Liver (tissue), 9 donors: ENCODE data around the gene GNAT2. TPM values are rescaled to one million over a fixed set of nuclear protein-coding genes. Genes with fewer than 3 reads are reported as not detected.

Experiments used
- DNase-seq: peaks from one replicate; pipeline ENCODE4 v3.0.0-alpha.2; 2017; ENCODE audit warnings: low spot score
- H3K27ac ChIP-seq, 2 donors: one replicate each; pipeline ENCODE4 v1.7.0; 2013; ENCODE audit warnings: inconsistent platforms in 2 of 2, low read length in 2 of 2, control low read depth in 1 of 2, low read depth in 1 of 2, mild to moderate bottlenecking in 1 of 2
- H3K27me3 ChIP-seq, 4 donors: one replicate each; pipeline versions ENCODE4 v1.6.1 to v1.7.0; 2013; ENCODE audit warnings: low read length in 3 of 4, inconsistent platforms in 1 of 4, mild to moderate bottlenecking in 1 of 4, moderate library complexity in 1 of 4; ENCODE audit not compliant: control insufficient read depth in 4 of 4, insufficient read depth in 4 of 4
- H3K36me3 ChIP-seq, 4 donors: one replicate each; pipeline versions ENCODE4 v1.6.1 to v1.7.0; 2013; ENCODE audit warnings: low read length in 3 of 4, mild to moderate bottlenecking in 3 of 4, low read depth in 1 of 4, moderate library complexity in 1 of 4; ENCODE audit not compliant: control insufficient read depth in 4 of 4, insufficient read depth in 3 of 4
- H3K4me1 ChIP-seq, 4 donors: one replicate each; pipeline versions ENCODE4 v1.6.1 to v1.7.0; 2013; ENCODE audit warnings: low read length in 3 of 4, mild to moderate bottlenecking in 3 of 4, moderate library complexity in 1 of 4; ENCODE audit not compliant: control insufficient read depth in 4 of 4, insufficient read depth in 4 of 4
- H3K4me3 ChIP-seq, 3 donors: one replicate each; pipeline versions ENCODE4 v1.6.1 to v1.7.0; 2013; ENCODE audit warnings: low read length in 3 of 3, control low read depth in 1 of 3, low read depth in 1 of 3, mild to moderate bottlenecking in 1 of 3
- H3K9ac ChIP-seq, 2 donors: one replicate each; pipeline ENCODE4 v1.7.0; 2013; ENCODE audit warnings: low read length in 2 of 2, mild to moderate bottlenecking in 2 of 2, moderate library complexity in 2 of 2, control low read depth in 1 of 2, low read depth in 1 of 2
- H3K9me3 ChIP-seq, 4 donors: one replicate each; pipeline versions ENCODE4 v1.6.1 to v1.7.0; 2013; ENCODE audit warnings: low read length in 3 of 4; ENCODE audit not compliant: control insufficient read depth in 4 of 4
- ATF3 ChIP-seq: IDR thresholded peaks from 2 replicates; pipeline ENCODE4 v1.6.1; 2016; ENCODE audit warnings: antibody characterized with exemption
- CTCF ChIP-seq: fragments of 150-350 bp; IDR thresholded peaks from 2 replicates; pipeline ENCODE4 v1.5.1; 2017; ENCODE audit warnings: improper control_type of control experiment, low read depth, low read length; ENCODE audit not compliant: missing input control
- EGR1 ChIP-seq, 2 donors: IDR thresholded peaks; 2 replicates each; pipeline ENCODE4 v1.6.1; 2016 to 2018; ENCODE audit warnings: antibody characterized with exemption in 2 of 2, low read depth in 2 of 2
- FOXA1 ChIP-seq: IDR thresholded peaks from 2 replicates; pipeline ENCODE4 v1.6.1; 2016; ENCODE audit warnings: antibody characterized with exemption
- FOXA2 ChIP-seq: IDR thresholded peaks from 2 replicates; pipeline ENCODE4 v1.6.1; 2016; ENCODE audit warnings: antibody characterized with exemption
- GABPA ChIP-seq, 2 donors: IDR thresholded peaks in 1 of 2; conservative IDR thresholded peaks in 1 of 2; 2 replicates each; pipeline ENCODE4 v1.6.1; 2016; ENCODE audit warnings: antibody characterized with exemption in 2 of 2, mild to moderate bottlenecking in 1 of 2, moderate library complexity in 1 of 2
- HNF4A ChIP-seq, 2 donors: conservative IDR thresholded peaks; 2 replicates each; pipeline ENCODE4 v1.6.1; 2016; ENCODE audit warnings: antibody characterized with exemption in 2 of 2, mild to moderate bottlenecking in 2 of 2
- HNF4G ChIP-seq: IDR thresholded peaks from 2 replicates; pipeline ENCODE4 v1.6.1; 2016; ENCODE audit warnings: antibody characterized with exemption
- JUND ChIP-seq, 2 donors: IDR thresholded peaks; 2 replicates each; pipeline ENCODE4 v1.6.1; 2016; ENCODE audit warnings: antibody characterized with exemption in 2 of 2
- MAX ChIP-seq: IDR thresholded peaks from 2 replicates; pipeline ENCODE4 v1.6.1; 2016; ENCODE audit warnings: antibody characterized with exemption
- NR2F2 ChIP-seq: IDR thresholded peaks from 2 replicates; pipeline ENCODE4 v1.6.1; 2016; ENCODE audit warnings: antibody characterized with exemption
- RAD21 ChIP-seq, 2 donors: IDR thresholded peaks; 2 replicates each; pipeline ENCODE4 v1.6.1; 2016; ENCODE audit warnings: antibody characterized with exemption in 2 of 2, mild to moderate bottlenecking in 2 of 2
- RXRA ChIP-seq, 2 donors: IDR thresholded peaks; 2 replicates each; pipeline ENCODE4 v1.6.1; 2017 to 2018; ENCODE audit warnings: antibody characterized with exemption in 2 of 2, mild to moderate bottlenecking in 1 of 2
- SP1 ChIP-seq: IDR thresholded peaks from 2 replicates; pipeline ENCODE4 v1.6.1; 2018; ENCODE audit warnings: antibody characterized with exemption, mild to moderate bottlenecking
- TAF1 ChIP-seq: conservative IDR thresholded peaks from 2 replicates; pipeline ENCODE4 v1.6.1; 2016; ENCODE audit warnings: antibody characterized with exemption, mild to moderate bottlenecking
- YY1 ChIP-seq: IDR thresholded peaks from 2 replicates; pipeline ENCODE4 v1.6.1; 2016; ENCODE audit warnings: antibody characterized with exemption, mild to moderate bottlenecking
- ZBTB33 ChIP-seq: IDR thresholded peaks from 2 replicates; pipeline ENCODE4 v1.6.1; 2016; ENCODE audit warnings: antibody characterized with exemption
- WGBS: extraction: QIAGEN DNeasy Blood & Tissue Kit; methylation state at CpG from one replicate; pipeline ENCODE4 v1.1.7; 2013; 5-methylcytosine and 5-hydroxymethylcytosine counted together
- polyA plus RNA-seq, 2 donors: library from polyadenylated mRNA; stranded (reverse) in 1 of 2; unstranded in 1 of 2; fragments of 200-250 nt in 1 of 2; fragments of >200 nt in 1 of 2; fragmentation: Nextera tagmentation in 1 of 2; extraction: Ambion mirVana in 1 of 2; gene quantifications; one replicate each; pipeline versions ENCODE4 v1.2.1 to v1.2.3, GENCODE V29; 2013 to 2015
- total RNA-seq, 2 donors: library from RNA; depleted of rRNA; stranded (reverse); fragments of >200 nt; gene quantifications; one replicate each; pipeline ENCODE4 v1.2.3, GENCODE V29; 2014
- donor health status: healthy.
- donor health status: healthy.
- donor health status: healthy.
- donor health status: healthy.
- donor health status: healthy.

Gene GNAT2
- total RNA-seq, result under 1 TPM; 0.09 to 0.17 TPM
- polyA plus RNA-seq, result under 1 TPM in 1 of 2 donors, not detected in 1; 0.17 TPM

GRCh38 chr1:109619576-109620400, at the start of gene GNAT2, which contains the start of gene AMPD2:
Gene GNAT2, minus strand, starts transcription at chr1:109619616. Its CDS starts 6,746 bp downstream, at chr1:109612870.
Gene AMPD2, plus strand, starts transcription at chr1:109619837. Its CDS starts 1,339 bp downstream, at chr1:109621176.
- Histone ChIP-seq H3K36me3 (no peaks in the 10 kb centered on the region), H3K4me3 (peak within 1 kb of the TSS; percentile 66 to 87 (median 77)), H3K27me3 (no peaks in the 10 kb centered on the region), H3K27ac (peak within 1 kb of the TSS; percentile 87 to 93), H3K4me1 (peaks cover 8 to 70% (median 53%) of the 10 kb centered on the region in 4 donors), H3K9me3 (no peaks in the 10 kb centered on the region), H3K9ac (peak within 1 kb of the TSS; percentile 78 to 96)
- under 1% methylated on average over 47 of the region's 47 CpGs for WGBS
- peak in 1 of 2 donors; percentile 52 for TF ChIP-seq GABPA (IDR thresholded peaks at IDR 0.05 in 1 of 2, conservative IDR thresholded peaks at IDR 0.05 in 1 of 2)
- TF ChIP-seq MAX, result no peak
- no peak for TF ChIP-seq ZBTB33
- no peak for TF ChIP-seq FOXA1
- no peak for TF ChIP-seq TAF1
- peak; percentile 7 to 53 for TF ChIP-seq HNF4A (conservative IDR thresholded peaks at IDR 0.05)
- no peak for TF ChIP-seq CTCF
- TF ChIP-seq FOXA2, result no peak
- peak; percentile 73 for TF ChIP-seq YY1
- no peak for TF ChIP-seq JUND (IDR thresholded peaks at IDR 0.05)
- TF ChIP-seq SP1, result peak; percentile 44
- no peak for TF ChIP-seq NR2F2
- TF ChIP-seq RXRA (IDR thresholded peaks at IDR 0.05), result peak; percentile 72 to 84
- peak in 1 of 2 donors; percentile 39 for TF ChIP-seq EGR1 (IDR thresholded peaks at IDR 0.05; ENCODE audit: low read depth in 2 of 2)
- peak; percentile 76 for DNase-seq

GRCh38 chr1:109668123-109668775, 48.8 kb upstream of the GNAT2 start:
- DNase-seq, result no peak
- 45% methylated on average over 26 of the region's 26 CpGs for WGBS
- TF ChIP-seq EGR1 (IDR thresholded peaks at IDR 0.05; ENCODE audit: low read depth in 2 of 2), result no peak
- no peak for TF ChIP-seq RAD21 (IDR thresholded peaks at IDR 0.05)
- TF ChIP-seq TAF1, result no peak
- no peak for TF ChIP-seq YY1
- TF ChIP-seq CTCF, result no peak
- no peak for TF ChIP-seq HNF4G
- TF ChIP-seq NR2F2, result no peak
- TF ChIP-seq ZBTB33, result no peak
- no peak for TF ChIP-seq ATF3
- TF ChIP-seq RXRA (IDR thresholded peaks at IDR 0.05), result no peak
- no peak for TF ChIP-seq FOXA2
- no peak for TF ChIP-seq GABPA (IDR thresholded peaks at IDR 0.05 in 1 of 2, conservative IDR thresholded peaks at IDR 0.05 in 1 of 2)
- TF ChIP-seq FOXA1, result no peak
- no peak for TF ChIP-seq HNF4A (conservative IDR thresholded peaks at IDR 0.05)
- no peak for TF ChIP-seq MAX
- TF ChIP-seq SP1, result no peak

More at GRCh38 chr1:109668123-109668775, 48.8 kb upstream of the GNAT2 start:
- Histone ChIP-seq H3K4me1 (peaks cover 0 to 3% (median 0%) of the 10 kb centered on the region in 4 donors), H3K9ac (no peak overlapping the region), H3K36me3 (peaks cover 0 to 2% (median 0%) of the 10 kb centered on the region in 4 donors), H3K27me3 (no peaks in the 10 kb centered on the region), H3K27ac (no peak overlapping the region), H3K4me3 (peak overlapping the region in 2 of 3 donors; percentile 23 to 49), H3K9me3 (no peaks in the 10 kb centered on the region)
